Measurements from ENCODE around the gene CGRRF1. TPM values are rescaled to one million over a fixed set of nuclear protein-coding genes. Genes with fewer than 3 reads are reported as not detected.

Gene CGRRF1
- total and polyA plus RNA-seq, 9 of the 15 experiments (the other 6 are each of a cell fraction or from before 2014, with no cell fraction given), result 2.8 to 15.8 (median 4.6) TPM

- TF ChIP-seq ZNF436 (CRISPR knock-in tag; IDR thresholded peaks at IDR 0.05) (no peak), ZNF398 (CRISPR knock-in tag; IDR thresholded peaks at IDR 0.05) (no peak), ZFP30 (CRISPR knock-in tag; IDR thresholded peaks at IDR 0.05; ENCODE audit: borderline replicate concordance) (no peak), RAD21 (CRISPR knock-in tag; conservative IDR thresholded peaks at IDR 0.05 in 1 of 2, IDR thresholded peaks at IDR 0.05 in 1 of 2) (no peak), HMGXB4 (CRISPR knock-in tag; IDR thresholded peaks at IDR 0.05) (no peak), DMBX1 (CRISPR knock-in tag; IDR thresholded peaks at IDR 0.05; ENCODE audit: borderline replicate concordance) (no peak; the same call in 1 of the 2 replicates), CCNT2 (IDR thresholded peaks at IDR 0.05; ENCODE audit: borderline replicate concordance, extremely low read depth, insufficient read length, low read depth, low read length) (peak; percentile 79), POLR2AphosphoS5 (IDR thresholded peaks at IDR 0.05; ENCODE audit: control insufficient read depth, insufficient read depth, low read depth, low read length) (peak; percentile 48; the same call in 1 of the 2 replicates), FOXM1 (IDR thresholded peaks at IDR 0.05; ENCODE audit: low read depth) (no peak; the same call in 1 of the 2 replicates), FOXM1 (CRISPR knock-in tag; IDR thresholded peaks at IDR 0.05; ENCODE audit: low read depth) (no peak), CCAR2 (IDR thresholded peaks at IDR 0.05; ENCODE audit: low read depth, low read length) (no peak), GMEB1 (CRISPR knock-in tag; IDR thresholded peaks at IDR 0.05) (no peak), EP400 (IDR thresholded peaks at IDR 0.05) (peak; percentile 57; the same call in 1 of the 2 replicates), ZNF77 (CRISPR knock-in tag; IDR thresholded peaks at IDR 0.05) (no peak), ZBTB49 (CRISPR knock-in tag; IDR thresholded peaks at IDR 0.05; ENCODE audit: borderline replicate concordance) (no peak), POLR3G (IDR thresholded peaks at IDR 0.05; ENCODE audit: extremely low read depth, insufficient read length, insufficient replicate concordance) (no peak), ADNP (tag; IDR thresholded peaks at IDR 0.05) (no peak), TEAD1 (CRISPR knock-in tag; IDR thresholded peaks at IDR 0.05) (no peak)
These were observed 20.9 kb upstream of the CGRRF1 start, which contains the start of gene GMFB (continued) for GRCh38 chr14:54488646-54489317.

All from K562 (cell line).